Motor neuron (in vitro differentiated cells): ENCODE measurements around the gene VAT1L. TPM values are rescaled to one million over a fixed set of nuclear protein-coding genes. Genes with fewer than 3 reads are reported as not detected.

Experiments used
- ATAC-seq, 8 experiments: fragments of 200-7000 bp; cut with Tn5 transposase; replicated peaks in 6 of 8; 2 replicates each; pipeline ENCODE4 v1.8.0; 2021; ENCODE audit warnings: mild to moderate bottlenecking in 8 of 8, moderate library complexity in 8 of 8
- H3K27ac ChIP-seq, 2 donors: fragments of 250-450 bp; sonication (Bioruptor Pico); 2 replicates each; pipeline ENCODE4 v1.9.0; 2021; ENCODE audit warnings: antibody characterized with exemption in 2 of 2, mild to moderate bottlenecking in 2 of 2, moderate library complexity in 1 of 2
- H3K4me1 ChIP-seq, 2 donors: fragments of 250-450 bp; sonication (Bioruptor Pico); replicated peaks in 1 of 2; 2 replicates each; pipeline ENCODE4 v1.6.1; 2021; ENCODE audit warnings: antibody characterized with exemption in 2 of 2, mild to moderate bottlenecking in 2 of 2, moderate library complexity in 1 of 2
- H3K4me3 ChIP-seq, 5 donors: fragments of 250-450 bp; sonication (Bioruptor Pico); 2 replicates each; pipeline ENCODE4 v1.9.0; 2021; ENCODE audit warnings: antibody characterized with exemption in 5 of 5, mild to moderate bottlenecking in 5 of 5, moderate library complexity in 4 of 5
- WGBS, 10 experiments: fragments of 450-650 bp; shearing (Covaris generic); methylation state at CpG; one replicate each; pipeline ENCODE4 v1.0.0; 2022; 5-methylcytosine and 5-hydroxymethylcytosine counted together
- in situ Hi-C, 9 experiments: fragments of 400-800 bp; cut with MboI; loops; one replicate each; pipeline ENCODE4 v1.15.0; 2021; ENCODE audit warnings: low sequenced_read_pairs in 9 of 9, low pct_unique_long_range_greater_than_20kb in 2 of 9; ENCODE audit not compliant: unreplicated experiment in 9 of 9
- total RNA-seq, 8 experiments: library from RNA; unstranded; fragments of 300-600 nt; gene quantifications; 2 replicates each; pipeline versions ENCODE4 v1.2.3 to v1.2.4, GENCODE V29; 2022

Gene VAT1L
- total RNA-seq, 8 experiments from 2014 or later, result 0.17 to 195 (median 16.1) TPM

GRCh38 chr16:77786186-77786847 lies 2.0 kb upstream of the VAT1L start:
- Histone ChIP-seq H3K4me1 (peaks cover 6 to 10% of the 10 kb centered on the region in 2 donors), H3K27ac (no peak overlapping the region), H3K4me3 (no peak overlapping the region)
- ATAC-seq, result no peak
- 27 to 100% (median 81%) methylated on average over 1 to 5 of the region's 5 CpGs for WGBS, 10 experiments
- in situ Hi-C loops, result no loop called here

GRCh38 chr16:77787452-77787851 lies 912 bp upstream of the VAT1L start:
- no peak for ATAC-seq
- Histone ChIP-seq H3K4me1 (peaks cover 6 to 14% of the 10 kb centered on the region in 2 donors), H3K27ac (no peak overlapping the region), H3K4me3 (no peak overlapping the region)
- in situ Hi-C loops, result no loop called here
- 10 to 83% (median 65%) methylated on average over 1 to 2 of the region's 2 CpGs; no CpG with 5 or more reads in 2 of the 10 experiments for WGBS, 10 experiments

GRCh38 chr16:77789085-77790008 lies 983 bp downstream of the VAT1L start:
- Histone ChIP-seq H3K27ac (no peak overlapping the region), H3K4me1 (peaks cover 6 to 24% of the 10 kb centered on the region in 2 donors), H3K4me3 (peak overlapping the region; percentile 54 to 98 (median 91))
- ATAC-seq, result peak in 1 of 8 experiments; percentile 1
- in situ Hi-C loops, result no loop called here
- 0 to 20% (median 4%) methylated on average over 1 to 19 of the region's 34 CpGs; no CpG with 5 or more reads in 3 of the 10 experiments for WGBS, 10 experiments

DNA sequence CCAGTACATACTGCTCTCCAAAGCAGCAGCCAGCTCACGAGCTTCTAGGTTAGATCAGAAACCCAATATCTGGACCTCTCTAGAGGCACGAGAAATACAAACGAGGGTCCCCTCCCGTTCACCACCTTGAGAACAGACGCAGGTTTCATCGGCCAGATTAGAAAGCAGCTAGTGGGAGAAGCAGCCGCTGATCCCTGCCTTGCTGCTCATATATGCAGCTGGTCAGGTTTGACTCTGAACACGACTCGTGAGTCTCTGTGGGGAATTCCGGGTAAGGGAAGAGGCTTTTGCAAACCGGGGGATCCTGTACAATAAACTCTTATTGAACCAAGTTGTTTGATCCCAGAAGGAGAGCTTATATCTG lies 1.6 kb downstream of the VAT1L start:
- peak overlapping the region; percentile 54 to 98 (median 91) for H3K4me3 ChIP-seq
- 0 to 19% (median 9%) methylated on average over 1 to 8 of the region's 11 CpGs; no CpG with 5 or more reads in 2 of the 10 experiments for WGBS, 10 experiments

GRCh38 chr16:77790912-77791311 lies 2.5 kb downstream of the VAT1L start:
- Histone ChIP-seq H3K4me1 (peaks cover 6 to 24% of the 10 kb centered on the region in 2 donors), H3K27ac (no peak overlapping the region), H3K4me3 (peak overlapping the region; percentile 54 to 98 (median 91))
- 20 to 100% (median 64%) methylated on average over 1 to 3 of the region's 3 CpGs for WGBS, 10 experiments
- peak in 5 of 8 experiments; percentile 42 to 63 (median 53) for ATAC-seq
- in situ Hi-C loops, result no loop called here

More for the DNA sequence above, 1.6 kb downstream of the VAT1L start:
- Histone ChIP-seq H3K27ac (no peak overlapping the region), H3K4me1 (peaks cover 6 to 24% of the 10 kb centered on the region in 2 donors)
- in situ Hi-C loops, result no loop called here
- no peak for ATAC-seq

DNA sequence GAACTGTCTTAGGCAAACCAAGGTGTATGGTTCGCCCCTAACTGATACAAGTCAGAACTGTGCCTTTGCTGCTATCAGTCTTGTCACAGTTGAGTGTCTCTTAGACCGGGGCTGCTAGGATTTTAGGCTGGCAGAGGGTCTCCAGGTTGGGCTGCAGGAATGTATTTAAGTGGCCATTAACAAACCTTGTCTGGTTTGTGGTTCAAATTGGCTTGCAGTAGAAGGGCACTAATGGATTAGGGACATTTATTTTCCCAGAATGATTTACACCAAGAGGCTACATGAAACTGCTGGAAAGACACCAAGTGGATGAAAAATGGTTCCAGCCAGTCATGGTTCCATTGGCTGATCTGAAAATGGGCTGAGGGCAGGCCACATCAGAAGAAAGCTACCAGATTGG lies 5.1 kb downstream of the VAT1L start:
- in situ Hi-C loops, result no loop called here
- H3K4me1 ChIP-seq, result peaks cover 6 to 30% of the 10 kb centered on the region in 2 donors
- no peak overlapping the region for H3K27ac ChIP-seq
- no peak overlapping the region for H3K4me3 ChIP-seq
- ATAC-seq, result no peak
- 0 to 88% (median 67%) methylated on average over 1 to 2 of the region's 2 CpGs; no CpG with 5 or more reads in 3 of the 10 experiments for WGBS, 10 experiments

GRCh38 chr16:77794586-77794985 lies 6.2 kb downstream of the VAT1L start:
- no peak overlapping the region for H3K4me3 ChIP-seq
- H3K27ac ChIP-seq, result no peak overlapping the region
- peak in 5 of 8 experiments; percentile 35 to 79 (median 49) for ATAC-seq
- WGBS, 10 experiments, result 0 to 92% (median 75%) methylated on average over 1 to 3 of the region's 3 CpGs; no CpG with 5 or more reads in 1 of the 10 experiments
- peaks cover 4 to 30% of the 10 kb centered on the region in 2 donors for H3K4me1 ChIP-seq
- in situ Hi-C loops, result no loop called here

DNA sequence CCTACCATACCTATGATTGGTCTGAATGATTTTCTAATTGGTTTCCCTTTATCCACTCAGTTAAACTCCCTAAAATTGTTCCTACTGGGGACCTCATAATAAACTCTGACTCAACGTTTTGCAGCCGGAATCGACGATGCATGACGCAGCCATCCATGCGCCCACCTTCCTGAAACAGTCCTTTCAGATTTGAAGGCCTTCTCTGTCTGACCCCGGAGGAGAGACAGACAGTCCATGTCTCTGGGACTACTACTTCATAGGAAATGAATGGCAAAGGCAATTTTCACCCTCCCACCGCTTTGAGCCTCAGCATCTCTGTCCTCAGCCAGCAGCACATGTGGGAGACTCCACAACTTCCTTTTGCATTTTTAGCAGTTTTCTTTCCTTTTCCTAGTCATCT lies 13.5 kb downstream of the VAT1L start:
- ATAC-seq, result peak in 2 of 8 experiments; percentile 38 to 71
- peaks cover 3 to 6% of the 10 kb centered on the region in 2 donors for H3K4me1 ChIP-seq

DNA sequence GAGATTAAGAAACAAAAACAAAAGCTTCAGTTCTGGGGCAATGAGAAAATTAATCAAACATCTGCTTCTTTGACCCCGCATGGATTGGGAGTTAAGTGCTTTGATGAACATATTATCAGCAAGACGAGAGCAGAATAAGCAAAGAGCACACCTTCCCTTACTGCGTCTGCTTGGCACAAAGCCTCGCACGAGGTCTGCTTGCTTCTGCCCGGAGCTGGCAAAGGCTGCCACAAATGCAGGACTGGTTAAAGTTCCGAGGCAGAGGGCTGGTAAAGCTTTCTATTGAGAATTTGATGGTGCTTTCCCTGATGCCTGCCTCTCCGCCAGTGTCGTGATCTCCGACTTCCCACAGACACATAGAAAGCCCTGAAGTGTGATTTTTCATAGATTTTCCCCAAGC lies 17.0 kb downstream of the VAT1L start:
- Histone ChIP-seq H3K4me3 (no peak overlapping the region), H3K27ac (no peak overlapping the region), H3K4me1 (peaks cover 0 to 11% of the 10 kb centered on the region in 2 donors)
- WGBS, 10 experiments, result 57 to 96% (median 87%) methylated on average over 1 to 9 of the region's 10 CpGs
- in situ Hi-C loops, result no loop called here
- ATAC-seq, result no peak

More for the DNA sequence above, 13.5 kb downstream of the VAT1L start:
- Histone ChIP-seq H3K4me3 (no peak overlapping the region), H3K27ac (no peak overlapping the region)
- in situ Hi-C loops, result no loop called here
- WGBS, 10 experiments, result 30 to 100% (median 83%) methylated on average over 1 to 8 of the region's 8 CpGs; no CpG with 5 or more reads in 2 of the 10 experiments

DNA sequence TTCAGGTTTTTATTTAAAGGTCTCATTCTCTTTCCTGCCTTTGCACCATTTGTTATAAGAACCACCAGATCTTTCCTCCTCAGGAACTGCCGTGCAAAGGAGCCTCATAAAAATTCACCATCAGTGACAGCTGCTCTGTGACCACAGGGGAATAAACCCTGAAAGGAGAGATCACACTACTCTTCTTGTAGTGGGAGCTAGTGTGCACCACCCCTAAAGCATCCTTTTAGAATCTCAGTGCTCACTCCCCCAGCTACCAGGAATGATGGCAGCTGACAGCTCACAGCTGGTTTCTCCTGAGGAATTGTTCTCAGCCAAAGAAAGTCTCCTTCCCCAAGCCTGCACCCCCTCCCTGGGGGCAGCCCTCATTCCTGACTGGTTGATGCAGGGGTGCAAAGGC lies 18.7 kb downstream of the VAT1L start:
- Histone ChIP-seq H3K4me1 (peaks cover 0 to 11% of the 10 kb centered on the region in 2 donors), H3K27ac (peak overlapping the region in 1 of 2 donors; percentile 65), H3K4me3 (no peak overlapping the region)
- in situ Hi-C loops, result no loop called here
- peak in 3 of 8 experiments; percentile 44 to 60 (median 59) for ATAC-seq
- 14 to 100% (median 50%) methylated on average over 1 of the region's 1 CpG; no CpG with 5 or more reads in 5 of the 10 experiments for WGBS, 10 experiments

DNA sequence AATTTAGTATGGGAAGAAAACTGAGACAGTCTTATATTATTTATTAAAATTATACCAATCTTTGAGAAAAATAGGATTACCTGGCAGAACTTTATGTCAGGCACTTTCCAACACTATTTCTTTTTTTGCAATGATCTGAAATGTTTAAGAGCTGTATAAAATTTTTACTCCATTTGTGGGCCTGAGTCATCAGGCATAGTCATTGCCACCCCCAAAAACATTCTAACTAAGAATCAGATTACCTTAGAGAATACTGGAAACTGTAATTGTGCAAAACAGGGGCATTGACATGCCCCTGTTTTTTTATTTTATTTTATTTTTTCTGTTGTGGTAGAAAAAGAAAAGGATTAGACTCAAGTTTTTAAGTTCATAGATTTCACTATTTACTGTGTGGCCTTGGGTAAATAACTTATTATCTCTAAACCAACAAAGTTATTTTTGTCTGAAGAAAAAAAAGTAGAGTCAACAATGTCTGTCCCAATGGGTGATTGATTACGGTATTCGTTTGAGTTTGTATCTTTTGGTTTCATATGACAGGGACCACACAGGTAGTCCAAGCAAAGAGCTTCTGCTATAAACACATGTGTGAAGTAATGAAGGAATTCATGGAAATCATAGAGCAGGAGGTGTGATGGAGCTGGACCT lies 24.6 kb downstream of the VAT1L start:
- in situ Hi-C loops, result no loop called here
- Histone ChIP-seq H3K4me1 (peaks cover 4 to 5% of the 10 kb centered on the region in 2 donors), H3K27ac (no peak overlapping the region), H3K4me3 (no peak overlapping the region)
- no peak for ATAC-seq
- whole genome bisulfite sequencing, 10 experiments, result 57 to 90% (median 72%) methylated on average over 1 to 2 of the region's 2 CpGs; no CpG with 5 or more reads in 4 of the 10 experiments

- Histone ChIP-seq H3K27ac (no peak overlapping the region), H3K4me1 (peaks cover 4 to 7% of the 10 kb centered on the region in 2 donors), H3K4me3 (no peak overlapping the region)
- peak in 5 of 8 experiments; percentile 25 to 80 (median 68) for ATAC-seq
- in situ Hi-C loops, result no loop called here
Observed at GRCh38 chr16:77816293-77816692, 27.9 kb downstream of the VAT1L start.
